Sigmoid colon (tissue), 7 donors: ENCODE results near the gene TBC1D16. TPM values are rescaled to one million over a fixed set of nuclear protein-coding genes. Genes with fewer than 3 reads are reported as not detected.

Experiments used
- DNase-seq: peaks from one replicate; pipeline ENCODE4 v3.0.0-alpha.2; 2019
- H3K27ac ChIP-seq, 4 donors: fragments of 200-600 bp; sonication (generic); one replicate each; pipeline ENCODE4 v1.5.1; 2016 to 2019; ENCODE audit warnings: mild to moderate bottlenecking in 1 of 4
- H3K27me3 ChIP-seq, 3 donors: fragments of 200-600 bp; sonication (generic); one replicate each; pipeline ENCODE4 v1.5.1; 2019; ENCODE audit warnings: mild to moderate bottlenecking in 1 of 3
- H3K36me3 ChIP-seq, 4 donors: fragments of 200-600 bp; sonication (generic); one replicate each; pipeline ENCODE4 v1.5.1; 2016 to 2019
- H3K4me1 ChIP-seq, 4 donors: fragments of 200-600 bp; sonication (generic); one replicate each; pipeline ENCODE4 v1.5.1; 2017 to 2019
- H3K4me3 ChIP-seq, 4 donors: fragments of 200-600 bp; sonication (generic); one replicate each; pipeline ENCODE4 v1.5.1; 2017 to 2019; ENCODE audit warnings: mild to moderate bottlenecking in 2 of 4, moderate library complexity in 1 of 4
- H3K9me3 ChIP-seq, 4 donors: fragments of 200-600 bp in 3 of 4; sonication (generic) in 3 of 4; one replicate each; pipeline versions ENCODE4 v1.5.1 to v1.6.1; 2013 to 2019
- CTCF ChIP-seq, 4 experiments: fragments of 450-650 bp in 3 of 4; fragments of 200-600 bp in 1 of 4; IDR thresholded peaks; one replicate each; pipeline ENCODE4 v1.5.1; 2016 to 2019; ENCODE audit warnings: antibody characterized with exemption in 4 of 4, mild to moderate bottlenecking in 3 of 4, moderate library complexity in 2 of 4
- EP300 ChIP-seq, 4 donors: sonication (generic); formaldehyde crosslinking; IDR thresholded peaks; one replicate each; pipeline ENCODE4 v1.6.1; 2017; ENCODE audit warnings: antibody characterized with exemption in 4 of 4
- POLR2A ChIP-seq, 2 donors: fragments of 450-650 bp; IDR thresholded peaks; one replicate each; pipeline ENCODE4 v1.6.1; 2016; ENCODE audit warnings: antibody characterized with exemption in 2 of 2, mild to moderate bottlenecking in 2 of 2, moderate library complexity in 2 of 2
- POLR2AphosphoS5 ChIP-seq, 4 donors: sonication (generic); formaldehyde crosslinking; IDR thresholded peaks; one replicate each; pipeline ENCODE4 v1.6.1; 2017; ENCODE audit warnings: antibody characterized with exemption in 4 of 4
- WGBS, 2 donors: extraction: QIAGEN DNeasy Blood & Tissue Kit; methylation state at CpG; one replicate each; pipeline ENCODE4 v1.1.7; 2013; 5-methylcytosine and 5-hydroxymethylcytosine counted together
- intact Hi-C: fragments of 100-400 bp; cut with DNase I; formaldehyde crosslinking; loops from one replicate; pipeline ENCODE4 v1.15.1; 2023
- polyA plus RNA-seq, 3 donors: library from polyadenylated mRNA; stranded (reverse); fragments of 200-250 nt; gene quantifications; one replicate each; pipeline ENCODE4 v1.2.3, GENCODE V29; 2013
- total RNA-seq, 4 donors: library from RNA; depleted of rRNA; stranded (reverse); fragments of >200 nt; gene quantifications; one replicate each; pipeline ENCODE4 v1.1.0, GENCODE V29; 2016
- donor health status: healthy with polysubstance abuse.
- donor health status: Bipolar disorder and iron deficiency.
- donor health status: healthy.

TBC1D16 gene
- total and polyA plus RNA-seq, 7 donors = 3.6 to 21.9 (median 15.7) TPM

- 14 to 58% methylated on average over 4 of the region's 4 CpGs for WGBS, 2 donors
- TF ChIP-seq POLR2A (IDR thresholded peaks at IDR 0.05) = no peak
- no peak for TF ChIP-seq EP300 (IDR thresholded peaks at IDR 0.05)
- no peak for TF ChIP-seq POLR2AphosphoS5 (IDR thresholded peaks at IDR 0.05)
- no peak for TF ChIP-seq CTCF (IDR thresholded peaks at IDR 0.05)
- no peaks in the 10 kb centered on the region for H3K9me3 ChIP-seq
- H3K27me3 ChIP-seq = no peaks in the 10 kb centered on the region
- DNase-seq = no peak
- no peak overlapping the region for H3K27ac ChIP-seq
- no peaks in the 10 kb centered on the region for H3K4me1 ChIP-seq
- intact Hi-C loops = no loop called here
- H3K4me3 ChIP-seq = no peak overlapping the region
- peaks cover 0 to 35% (median 8%) of the 10 kb centered on the region in 4 donors for H3K36me3 ChIP-seq
Measured at GRCh38 chr17:80045703-80046102, 10.0 kb upstream of the TBC1D16 start.

GRCh38 chr17:80043963-80044362, 8.3 kb upstream of the TBC1D16 start:
- no peak for DNase-seq
- no peaks in the 10 kb centered on the region for H3K9me3 ChIP-seq
- H3K27me3 ChIP-seq = no peaks in the 10 kb centered on the region
- peaks cover 0 to 30% (median 2%) of the 10 kb centered on the region in 4 donors for H3K36me3 ChIP-seq
- WGBS, 2 donors = 87 to 92% methylated on average over 6 of the region's 6 CpGs
- intact Hi-C loops = no loop called here
- H3K4me1 ChIP-seq = no peaks in the 10 kb centered on the region
- no peak overlapping the region for H3K4me3 ChIP-seq
- TF ChIP-seq POLR2AphosphoS5 (IDR thresholded peaks at IDR 0.05) (no peak), EP300 (IDR thresholded peaks at IDR 0.05) (no peak), POLR2A (IDR thresholded peaks at IDR 0.05) (no peak), CTCF (IDR thresholded peaks at IDR 0.05) (no peak)
- H3K27ac ChIP-seq = no peak overlapping the region

- Histone ChIP-seq H3K36me3 (peaks cover 0 to 14% (median 2%) of the 10 kb centered on the region in 4 donors), H3K4me1 (peaks cover 0 to 23% (median 10%) of the 10 kb centered on the region in 4 donors), H3K4me3 (peak overlapping the region; percentile 66 to 87 (median 83)), H3K9me3 (no peaks in the 10 kb centered on the region), H3K27ac (peak overlapping the region; percentile 83 to 96 (median 94)), H3K27me3 (no peaks in the 10 kb centered on the region)
- WGBS, 2 donors = 2% methylated on average over 52 of the region's 52 CpGs
- TF ChIP-seq POLR2A (IDR thresholded peaks at IDR 0.05) (no peak), POLR2AphosphoS5 (IDR thresholded peaks at IDR 0.05) (no peak), CTCF (IDR thresholded peaks at IDR 0.05) (no peak), EP300 (IDR thresholded peaks at IDR 0.05) (no peak)
- intact Hi-C loops = loop anchor here (5.0 kb wide), 2 partner anchors 35 to 225 kb away; partner anchors contain the start of gene RNF213
- no peak for DNase-seq
Measured at GRCh38 chr17:80036715-80037477, 1.2 kb upstream of the TBC1D16 start.

- no peak for TF ChIP-seq CTCF (IDR thresholded peaks at IDR 0.05)
- peak; percentile 8 to 31 for TF ChIP-seq POLR2A (IDR thresholded peaks at IDR 0.05)
- no peak for TF ChIP-seq EP300 (IDR thresholded peaks at IDR 0.05)
- TF ChIP-seq POLR2AphosphoS5 (IDR thresholded peaks at IDR 0.05) = peak; percentile 71 to 93 (median 80)
- Histone ChIP-seq H3K27ac (peak within 1 kb of the TSS; percentile 83 to 96 (median 94)), H3K4me1 (peaks cover 0 to 24% (median 10%) of the 10 kb centered on the region in 4 donors), H3K9me3 (no peaks in the 10 kb centered on the region), H3K4me3 (peak within 1 kb of the TSS; percentile 66 to 87 (median 83)), H3K27me3 (no peaks in the 10 kb centered on the region), H3K36me3 (peaks cover 0 to 9% (median 2%) of the 10 kb centered on the region in 4 donors)
- intact Hi-C loops = loop anchor here (1.0 to 5.0 kb wide), 5 partner anchors 27 to 226 kb away; partner anchors contain the start of genes GAA and RNF213
- WGBS, 2 donors = 0 to 1% methylated on average over 89 of the region's 89 CpGs
- peak; percentile 93 for DNase-seq
Measured at GRCh38 chr17:80035937-80036714, 454 bp upstream of the TBC1D16 start, which contains the start of gene CCDC40. CCDC40 (plus strand) TSS chr17:80036642; CDS start chr17:80036663, 21 bp downstream.
